Hepatocyte (in vitro differentiated cells): ENCODE results near the gene MYDGF. TPM values are rescaled to one million over a fixed set of nuclear protein-coding genes. Genes with fewer than 3 reads are reported as not detected.

Experiments
- DNase-seq: peaks from one replicate; pipeline ENCODE4 v3.0.0-alpha.2; 2016; ENCODE audit warnings: low spot score
- H2AFZ ChIP-seq: fragments of 200-600 bp; sonication (generic); 2 replicates; pipeline ENCODE4 v1.6.0; 2016; ENCODE audit warnings: antibody characterized with exemption, mild to moderate bottlenecking
- H3K27ac ChIP-seq: fragments of 200-600 bp; sonication (generic); 2 replicates; pipeline ENCODE4 v1.5.1; 2016; ENCODE audit warnings: mild to moderate bottlenecking
- H3K27me3 ChIP-seq: fragments of 200-600 bp; sonication (generic); 2 replicates; pipeline ENCODE4 v1.6.1; 2016
- H3K36me3 ChIP-seq: fragments of 200-600 bp; sonication (generic); replicated peaks from 2 replicates; pipeline ENCODE4 v1.5.1; 2016; ENCODE audit warnings: low read depth; ENCODE audit not compliant: insufficient read depth
- H3K4me1 ChIP-seq: fragments of 200-600 bp; sonication (generic); 2 replicates; pipeline ENCODE4 v1.5.1; 2016; ENCODE audit warnings: mild to moderate bottlenecking, moderate library complexity; ENCODE audit not compliant: insufficient read depth
- H3K4me2 ChIP-seq: fragments of 200-600 bp; sonication (generic); 2 replicates; pipeline ENCODE4 v1.6.0; 2016
- H3K4me3 ChIP-seq: fragments of 200-600 bp; sonication (generic); 2 replicates; pipeline ENCODE4 v1.5.1; 2016; ENCODE audit warnings: mild to moderate bottlenecking
- H3K79me2 ChIP-seq: fragments of 200-600 bp; sonication (generic); 2 replicates; pipeline ENCODE4 v1.6.0; 2017; ENCODE audit warnings: mild to moderate bottlenecking
- H3K9me2 ChIP-seq: fragments of 200-600 bp; sonication (generic); replicated peaks from 2 replicates; pipeline ENCODE4 v1.6.0; 2017; ENCODE audit warnings: mild to moderate bottlenecking; ENCODE audit not compliant: insufficient read depth
- H3K9me3 ChIP-seq: fragments of 200-600 bp; sonication (generic); 2 replicates; pipeline ENCODE4 v1.5.1; 2016; ENCODE audit warnings: low read depth, mild to moderate bottlenecking
- H4K20me1 ChIP-seq: fragments of 200-600 bp; sonication (generic); 2 replicates; pipeline ENCODE4 v1.6.0; 2016; ENCODE audit warnings: mild to moderate bottlenecking; ENCODE audit not compliant: insufficient read depth, poor library complexity, severe bottlenecking
- CTCF ChIP-seq: fragments of 200-600 bp; sonication (generic); IDR thresholded peaks from 2 replicates; pipeline ENCODE4 v1.5.1; 2016; ENCODE audit warnings: antibody characterized with exemption, mild to moderate bottlenecking; ENCODE audit not compliant: poor library complexity
- EZH2 ChIP-seq: fragments of 200-600 bp; sonication (generic); IDR thresholded peaks from 2 replicates; pipeline ENCODE4 v1.6.1; 2016; ENCODE audit warnings: antibody characterized with exemption, mild to moderate bottlenecking, borderline replicate concordance
- EZH2phosphoT487 ChIP-seq: fragments of 200-600 bp; sonication (generic); IDR thresholded peaks from one replicate; pipeline ENCODE4 v1.6.1; 2018; ENCODE audit warnings: antibody characterized with exemption, mild to moderate bottlenecking, low read depth, moderate library complexity; ENCODE audit not compliant: unreplicated experiment, severe bottlenecking
- WGBS: methylation state at CpG from one replicate; pipeline ENCODE4 v1.1.6; 2016; ENCODE audit warnings: low lambda C conversion rate; ENCODE audit errors: missing lambda C conversion rate; 5-methylcytosine and 5-hydroxymethylcytosine counted together
- polyA plus RNA-seq: library from polyadenylated mRNA; unstranded; fragments of >200 nt; fragmentation: Nextera tagmentation; extraction: Ambion mirVana; gene quantifications from 2 replicates; pipeline ENCODE4 v1.2.1, GENCODE V29; 2016
- total RNA-seq: library from RNA; depleted of rRNA; stranded (reverse); fragments of >200 nt; gene quantifications from 2 replicates; pipeline ENCODE4 v1.2.3, GENCODE V29; 2014

The MYDGF gene
- total and polyA plus RNA-seq, 2 experiments from 2014 or later = 158 to 405 TPM

GRCh38 chr19:4676955-4677731 is 7.0 kb upstream of the MYDGF start:
- DNase-seq = peak; percentile 53
- Histone ChIP-seq H3K36me3 (no peaks in the 10 kb centered on the region), H3K9me3 (no peaks in the 10 kb centered on the region), H3K9me2 (no peaks in the 10 kb centered on the region), H3K4me3 (no peak overlapping the region), H3K27me3 (no peaks in the 10 kb centered on the region), H3K79me2 (no peaks in the 10 kb centered on the region), H3K27ac (no peak overlapping the region), H3K4me1 (no peaks in the 10 kb centered on the region), H4K20me1 (no peaks in the 10 kb centered on the region), H3K4me2 (no peak overlapping the region), H2AFZ (no peak overlapping the region)
- TF ChIP-seq EZH2 (no peak), CTCF (peak; percentile 17)
- 76% methylated on average over 17 of the region's 17 CpGs for WGBS

- Histone ChIP-seq H2AFZ (no peak overlapping the region), H3K9me2 (no peaks in the 10 kb centered on the region), H3K27ac (no peak overlapping the region), H3K9me3 (no peaks in the 10 kb centered on the region), H4K20me1 (no peaks in the 10 kb centered on the region), H3K79me2 (no peaks in the 10 kb centered on the region), H3K4me2 (no peak overlapping the region), H3K27me3 (no peaks in the 10 kb centered on the region), H3K4me1 (no peaks in the 10 kb centered on the region), H3K4me3 (no peak overlapping the region), H3K36me3 (no peaks in the 10 kb centered on the region)
- 97% methylated on average over 16 of the region's 16 CpGs for WGBS
- DNase-seq = no peak
- no peak for TF ChIP-seq CTCF
- TF ChIP-seq EZH2phosphoT487 = no peak
- no peak for TF ChIP-seq EZH2
These were observed 5.2 kb upstream of the MYDGF start for GRCh38 chr19:4675346-4675745.

- 96% methylated on average over 4 of the region's 4 CpGs for WGBS
- Histone ChIP-seq H3K27ac (no peak overlapping the region), H2AFZ (no peak overlapping the region), H3K9me2 (no peaks in the 10 kb centered on the region), H3K27me3 (no peaks in the 10 kb centered on the region), H3K4me2 (no peak overlapping the region), H4K20me1 (no peaks in the 10 kb centered on the region), H3K36me3 (no peaks in the 10 kb centered on the region), H3K4me3 (no peak overlapping the region), H3K9me3 (no peaks in the 10 kb centered on the region), H3K4me1 (peaks cover 7% of the 10 kb centered on the region), H3K79me2 (peaks cover 8% of the 10 kb centered on the region)
- TF ChIP-seq EZH2phosphoT487 = no peak
- no peak for TF ChIP-seq EZH2
- no peak for TF ChIP-seq CTCF
- DNase-seq = no peak
These were observed 3.6 kb upstream of the MYDGF start for GRCh38 chr19:4673726-4674125.
